ENCODE data around the gene OR1S1.
"Not testable (repeated sequence)": the region's sequence is repeated elsewhere in the genome, so short reads cannot be mapped to it uniquely, and the experiment has no call there.

The OR1S1 gene

GRCh38 chr11:58212420-58212819 is at the start of gene OR1S1:
OR1S1 (plus strand) TSS chr11:58212720.
- not testable (repeated sequence) for TF ChIP-seq CTCF (IDR thresholded peaks at IDR 0.05)

- TF ChIP-seq CTCF (IDR thresholded peaks at IDR 0.05) = no peak
Observed at GRCh38 chr11:58164389-58164788, 48.1 kb upstream of the OR1S1 start.

- no peak for TF ChIP-seq CTCF (IDR thresholded peaks at IDR 0.05)
Observed at GRCh38 chr11:58164990-58165389, 47.5 kb upstream of the OR1S1 start.

- no peak for TF ChIP-seq CTCF (IDR thresholded peaks at IDR 0.05)
Observed at GRCh38 chr11:58165504-58166106, 46.9 kb upstream of the OR1S1 start.

- TF ChIP-seq CTCF (IDR thresholded peaks at IDR 0.05) = no peak
Observed at GRCh38 chr11:58177409-58178054, 35.0 kb upstream of the OR1S1 start.

GRCh38 chr11:58178444-58178843 is 34.1 kb upstream of the OR1S1 start:
- TF ChIP-seq CTCF (IDR thresholded peaks at IDR 0.05) = no peak

GRCh38 chr11:58179648-58180047 is 32.9 kb upstream of the OR1S1 start:
- no peak for TF ChIP-seq CTCF (IDR thresholded peaks at IDR 0.05)
